Caco-2 (cell line): ENCODE results near the gene TMLHE. TPM values are rescaled to one million over a fixed set of nuclear protein-coding genes. Genes with fewer than 3 reads are reported as not detected.

ENCODE experiments used
- Bru-seq: library from RNA; stranded (reverse); fragments of 400-500 nt; gene quantifications from one replicate; lab custom pipeline; 2021; lab: Mats Ljungman, UMichigan
- BruChase-seq, 2 experiments: library from RNA; stranded (reverse); fragments of 400-500 nt; gene quantifications; one replicate each; lab custom pipeline; 2021; lab: Mats Ljungman, UMichigan
- BruUV-seq: library from RNA; stranded (reverse); fragments of 400-500 nt; replicated peaks from 2 replicates; lab custom pipeline; 2021; lab: Mats Ljungman, UMichigan
- CTCF ChIA-PET: fragments of 300-600 bp; sonication (Branson Sonifier 250); formaldehyde crosslinking; loops from one replicate; lab custom pipeline; 2022; ENCODE audit warnings: antibody characterized with exemption; lab: Charles Lee
- POLR2A ChIA-PET: fragments of 300-600 bp; sonication (Branson Sonifier 250); formaldehyde crosslinking; loops from one replicate; lab custom pipeline; 2022; ENCODE audit warnings: antibody characterized with exemption; lab: Charles Lee
- DNase-seq, 2 experiments: peaks; one replicate each; pipeline versions ENCODE4 v3.0.0 to v3.0.0-alpha.2; 2020 to 2022
- H3K27me3 ChIP-seq: replicated peaks from 2 replicates; pipeline ENCODE4 v1.6.0; 2011; ENCODE audit warnings: low read length; ENCODE audit not compliant: control insufficient read depth, insufficient read depth
- H3K36me3 ChIP-seq: 2 replicates; pipeline ENCODE4 v1.5.1; 2011; ENCODE audit warnings: low read length; ENCODE audit not compliant: control insufficient read depth, insufficient read depth
- H3K4me1 ChIP-seq: fragments of 250-450 bp; sonication (Bioruptor Pico); 2 replicates; pipeline ENCODE4 v1.5.1; 2020; ENCODE audit warnings: mild to moderate bottlenecking
- H3K4me3 ChIP-seq: 2 replicates; pipeline ENCODE4 v1.5.1; 2011; ENCODE audit warnings: low read depth, mild to moderate bottlenecking, control low read depth, low read length
- H3K9me3 ChIP-seq: fragments of 250-450 bp; sonication (Bioruptor Pico); 2 replicates; pipeline ENCODE4 v1.5.1; 2020; ENCODE audit warnings: mild to moderate bottlenecking, moderate library complexity
- H3K27ac Mint-ChIP-seq: one replicate; pipeline ENCODE4 v1.8.0; 2022; ENCODE audit warnings: mixed read lengths; ENCODE audit not compliant: unreplicated experiment
- H3K27me3 Mint-ChIP-seq: one replicate; pipeline ENCODE4 v1.8.0; 2022; ENCODE audit warnings: mixed read lengths; ENCODE audit not compliant: insufficient read depth, unreplicated experiment
- H3K36me3 Mint-ChIP-seq: one replicate; pipeline ENCODE4 v1.8.0; 2022; ENCODE audit warnings: mild to moderate bottlenecking, mixed read lengths; ENCODE audit not compliant: insufficient read depth, unreplicated experiment
- H3K4me1 Mint-ChIP-seq: one replicate; pipeline ENCODE4 v1.8.0; 2022; ENCODE audit warnings: low read depth, mixed read lengths; ENCODE audit not compliant: unreplicated experiment
- H3K4me3 Mint-ChIP-seq: one replicate; pipeline ENCODE4 v1.8.0; 2022; ENCODE audit warnings: mild to moderate bottlenecking, moderate library complexity, mixed read lengths; ENCODE audit not compliant: unreplicated experiment
- H3K9me3 Mint-ChIP-seq: one replicate; pipeline ENCODE4 v1.8.0; 2022; ENCODE audit warnings: mixed read lengths; ENCODE audit not compliant: unreplicated experiment
- intact Hi-C: fragments of 100-400 bp; cut with micrococcal nuclease; formaldehyde crosslinking; loops from one replicate; pipeline ENCODE4 v1.10.0; 2022; ENCODE audit not compliant: unreplicated experiment
- long read RNA-seq: library from polyadenylated mRNA; stranded (forward); transcript quantifications from one replicate; pipeline ENCODE4 v2.0.0, GENCODE V29; 2022
- total RNA-seq: library from RNA; stranded (reverse); gene quantifications from 2 replicates; pipeline ENCODE4 v1.2.3, GENCODE V29; 2022
- TF ChIP-seq, protein P1 (sequence below), 2 experiments: fragments of 200-600 bp in 1 of 2; IDR thresholded peaks; 1 replicate in 1 of 2; 2 replicates in 1 of 2; pipeline versions ENCODE4 v1.5.1 to v1.8.0; 2011 to 2022; ENCODE audit warnings: antibody characterized with exemption in 1 of 2, control low read depth in 1 of 2, inconsistent platforms in 1 of 2, low read depth in 1 of 2, low read length in 1 of 2, mild to moderate bottlenecking in 1 of 2, moderate library complexity in 1 of 2; ENCODE audit not compliant: insufficient read depth in 1 of 2, severe bottlenecking in 1 of 2, unreplicated experiment in 1 of 2

Gene TMLHE, protein sequence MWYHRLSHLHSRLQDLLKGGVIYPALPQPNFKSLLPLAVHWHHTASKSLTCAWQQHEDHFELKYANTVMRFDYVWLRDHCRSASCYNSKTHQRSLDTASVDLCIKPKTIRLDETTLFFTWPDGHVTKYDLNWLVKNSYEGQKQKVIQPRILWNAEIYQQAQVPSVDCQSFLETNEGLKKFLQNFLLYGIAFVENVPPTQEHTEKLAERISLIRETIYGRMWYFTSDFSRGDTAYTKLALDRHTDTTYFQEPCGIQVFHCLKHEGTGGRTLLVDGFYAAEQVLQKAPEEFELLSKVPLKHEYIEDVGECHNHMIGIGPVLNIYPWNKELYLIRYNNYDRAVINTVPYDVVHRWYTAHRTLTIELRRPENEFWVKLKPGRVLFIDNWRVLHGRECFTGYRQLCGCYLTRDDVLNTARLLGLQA
- total RNA-seq (12.4 and 14.0 TPM in 2 replicates), Bru-seq, nascent RNA (percentile 64 among the genes with signal in this experiment), BruChase-seq, experiment 1, labeled RNA remaining after a 2-hour chase (percentile 63 among the genes with signal in this experiment), BruChase-seq, experiment 2, labeled RNA remaining after a 6-hour chase (percentile 54 among the genes with signal in this experiment)
- long read RNA-seq, transcript TMLHE-201 (8 exons, 2,832 nt), result major isoform, 5 of 15 reads
- long read RNA-seq, partial matches to known transcripts, result 5 of 15 reads
- long read RNA-seq, other reads (novel, unspliced or antisense), result 3 of 15 reads

DNA sequence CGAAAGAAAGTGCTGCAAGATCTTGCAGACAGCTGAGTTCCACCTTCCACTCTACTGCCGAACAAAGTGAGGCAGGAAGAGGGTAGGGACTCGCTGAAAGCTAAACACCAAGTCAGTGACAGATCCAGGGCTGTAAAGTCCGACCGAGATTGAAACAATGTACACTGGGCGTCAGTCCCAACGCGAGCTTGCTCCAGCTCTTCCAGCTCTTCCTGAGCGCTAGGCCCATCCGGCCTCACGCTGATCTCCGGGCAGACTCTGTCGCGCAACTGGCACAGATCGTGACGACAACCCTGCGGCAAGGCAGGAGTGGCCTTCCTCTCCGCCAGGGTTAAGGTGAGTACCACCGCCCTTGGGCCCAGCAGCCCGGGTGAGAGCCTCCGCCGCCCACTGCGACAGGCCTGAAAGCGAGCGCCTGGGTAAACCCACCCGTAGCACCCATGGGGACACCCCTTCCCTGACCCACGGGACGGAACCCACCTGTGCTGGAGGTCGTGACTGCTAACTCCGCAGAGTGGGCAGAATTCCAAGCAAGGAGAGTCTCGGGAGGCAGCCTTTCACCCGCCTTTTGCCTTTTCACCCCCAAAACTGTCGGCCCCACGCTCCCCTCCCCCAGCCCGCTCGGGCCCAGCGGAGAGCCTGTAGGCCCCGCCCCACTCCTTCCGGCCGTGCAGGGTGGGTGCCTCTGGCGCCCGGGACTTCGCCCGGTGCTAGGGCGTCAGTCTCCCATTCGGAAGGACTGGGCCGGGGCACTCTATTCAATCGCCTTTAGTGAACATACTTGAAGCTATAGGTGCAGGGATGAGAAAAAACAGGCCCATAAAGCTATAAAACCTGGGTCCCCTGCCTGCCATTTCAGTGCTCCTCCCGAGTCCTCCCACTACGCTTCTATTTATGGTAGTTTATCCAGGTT, at the start of gene TMLHE, which contains the start of gene SPRY3:
TMLHE (minus strand) TSS at position 641 of the 913 bp plus-strand sequence. CDS start 67,676 bp downstream, outside the sequence.
SPRY3 (plus strand) TSS at position 275 of the 913 bp plus-strand sequence.
- Histone ChIP-seq H3K27me3 (no peaks in the 10 kb centered on the region), H3K4me3 (peak within 1 kb of the TSS; percentile 80), H3K4me1 (no peaks in the 10 kb centered on the region), H3K36me3 (no peaks in the 10 kb centered on the region), H3K9me3 (no peaks in the 10 kb centered on the region)
- peak; percentile 52 to 67 for DNase-seq
- intact Hi-C loops, result no loop called here
- BruUV-seq, result TSS peak; percentile 39
- Mint-ChIP-seq H3K27me3 (no peaks in the 10 kb centered on the region), H3K27ac (peak within 1 kb of the TSS; percentile 87), H3K36me3 (no peaks in the 10 kb centered on the region), H3K9me3 (no peaks in the 10 kb centered on the region), H3K4me1 (no peaks in the 10 kb centered on the region), H3K4me3 (peak within 1 kb of the TSS; percentile 81)
- CTCF ChIA-PET, result no interaction called here
- TF ChIP-seq, protein P1, sequence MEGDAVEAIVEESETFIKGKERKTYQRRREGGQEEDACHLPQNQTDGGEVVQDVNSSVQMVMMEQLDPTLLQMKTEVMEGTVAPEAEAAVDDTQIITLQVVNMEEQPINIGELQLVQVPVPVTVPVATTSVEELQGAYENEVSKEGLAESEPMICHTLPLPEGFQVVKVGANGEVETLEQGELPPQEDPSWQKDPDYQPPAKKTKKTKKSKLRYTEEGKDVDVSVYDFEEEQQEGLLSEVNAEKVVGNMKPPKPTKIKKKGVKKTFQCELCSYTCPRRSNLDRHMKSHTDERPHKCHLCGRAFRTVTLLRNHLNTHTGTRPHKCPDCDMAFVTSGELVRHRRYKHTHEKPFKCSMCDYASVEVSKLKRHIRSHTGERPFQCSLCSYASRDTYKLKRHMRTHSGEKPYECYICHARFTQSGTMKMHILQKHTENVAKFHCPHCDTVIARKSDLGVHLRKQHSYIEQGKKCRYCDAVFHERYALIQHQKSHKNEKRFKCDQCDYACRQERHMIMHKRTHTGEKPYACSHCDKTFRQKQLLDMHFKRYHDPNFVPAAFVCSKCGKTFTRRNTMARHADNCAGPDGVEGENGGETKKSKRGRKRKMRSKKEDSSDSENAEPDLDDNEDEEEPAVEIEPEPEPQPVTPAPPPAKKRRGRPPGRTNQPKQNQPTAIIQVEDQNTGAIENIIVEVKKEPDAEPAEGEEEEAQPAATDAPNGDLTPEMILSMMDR (IDR thresholded peaks at IDR 0.05; ENCODE audit: insufficient read depth in 1 of 2, low read depth in 1 of 2, low read length in 1 of 2, severe bottlenecking in 1 of 2, unreplicated experiment in 1 of 2), result no peak
- POLR2A ChIA-PET, result no interaction called here

DNA sequence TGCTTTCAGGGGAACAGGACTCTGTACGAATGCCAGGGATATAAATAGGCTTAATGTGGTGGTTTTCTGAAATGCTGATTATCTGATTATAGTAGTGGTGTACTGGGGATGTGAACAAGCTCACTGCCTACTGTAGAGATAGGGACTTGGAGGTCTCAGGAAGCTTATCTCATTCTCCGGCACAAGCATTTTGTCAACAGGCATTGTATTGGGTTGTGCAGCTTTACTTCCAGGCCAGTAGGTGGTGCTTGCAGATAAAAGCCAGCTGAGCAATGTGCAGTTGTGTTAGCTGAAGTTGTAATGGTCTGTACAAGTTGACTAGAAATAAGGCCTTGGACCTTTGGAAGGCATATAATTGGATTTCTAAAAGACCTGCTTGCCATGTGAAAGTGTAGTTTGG, 49.5 kb upstream of the TMLHE start:
- Histone ChIP-seq H3K36me3 (no peaks in the 10 kb centered on the region), H3K4me3 (no peak overlapping the region), H3K27me3 (no peaks in the 10 kb centered on the region), H3K4me1 (no peaks in the 10 kb centered on the region), H3K9me3 (no peaks in the 10 kb centered on the region)
- Mint-ChIP-seq H3K27ac (no peak overlapping the region), H3K27me3 (peaks cover 9% of the 10 kb centered on the region), H3K4me1 (no peaks in the 10 kb centered on the region), H3K4me3 (no peak overlapping the region), H3K36me3 (no peaks in the 10 kb centered on the region), H3K9me3 (no peaks in the 10 kb centered on the region)
- ChIA-PET POLR2A (no interaction called here), CTCF (no interaction called here)
- intact Hi-C loops, result loop anchor here (5.0 kb wide), 1 partner anchor 160 kb away; no protein-coding TSS in a partner anchor
- no peak for DNase-seq
- TF ChIP-seq, protein P1 (IDR thresholded peaks at IDR 0.05; ENCODE audit: insufficient read depth in 1 of 2, low read depth in 1 of 2, low read length in 1 of 2, severe bottlenecking in 1 of 2, unreplicated experiment in 1 of 2), result peak in 1 of 2 experiments; percentile 21
- BruUV-seq, result no TSS peak
